Fibroblast of pulmonary artery (primary cell): Measurements from ENCODE around the gene STAT6.

ENCODE experiments used
- DNase-seq: peaks from one replicate; pipeline ENCODE4 v3.0.0-alpha.2; 2010; ENCODE audit warnings: low read depth
- H3K4me3 ChIP-seq: replicated peaks from 2 replicates; pipeline ENCODE4 v1.5.1; 2011; ENCODE audit warnings: low read depth, mild to moderate bottlenecking, control low read depth, low read length, moderate library complexity
- CTCF ChIP-seq: IDR thresholded peaks from 2 replicates; pipeline ENCODE4 v1.5.1; 2011; ENCODE audit warnings: mild to moderate bottlenecking, control low read depth, low read length, inconsistent platforms; ENCODE audit errors: missing control alignments

STAT6 gene

GRCh38 chr12:57105011-57105753, 6.0 kb downstream of the STAT6 start:
- DNase-seq = no peak
- no peak for TF ChIP-seq CTCF
- no peak overlapping the region for H3K4me3 ChIP-seq

GRCh38 chr12:57104292-57104910, 6.8 kb downstream of the STAT6 start:
- TF ChIP-seq CTCF = no peak
- H3K4me3 ChIP-seq = no peak overlapping the region
- DNase-seq = no peak

- DNase-seq = no peak
- no peak overlapping the region for H3K4me3 ChIP-seq
- no peak for TF ChIP-seq CTCF
Observed at GRCh38 chr12:57103856-57104255, 7.3 kb downstream of the STAT6 start.

GRCh38 chr12:57101892-57102695, 9.1 kb downstream of the STAT6 start:
- H3K4me3 ChIP-seq = no peak overlapping the region
- no peak for DNase-seq
- TF ChIP-seq CTCF = no peak

GRCh38 chr12:57099766-57100165, 11.4 kb downstream of the STAT6 start:
- DNase-seq = no peak
- TF ChIP-seq CTCF = no peak
- no peak overlapping the region for H3K4me3 ChIP-seq

- DNase-seq = no peak
- no peak overlapping the region for H3K4me3 ChIP-seq
- TF ChIP-seq CTCF = no peak
Observed at GRCh38 chr12:57099047-57099714, 12.0 kb downstream of the STAT6 start.
